NB4 (cell line): ENCODE data around the gene ERFE.
A peak's percentile ranks its signal among the peaks of the same experiment; 100 is the strongest.

Experiments
- DNase-seq: peaks from one replicate; pipeline ENCODE4 v3.0.0; 2010; ENCODE audit warnings: low read depth
- H3K4me3 ChIP-seq: one replicate; pipeline ENCODE4 v1.5.1; 2011; ENCODE audit warnings: mild to moderate bottlenecking, low read depth, low read length, moderate library complexity
- MYC ChIP-seq: IDR thresholded peaks from 2 replicates; pipeline ENCODE4 v1.6.1; 2011; ENCODE audit warnings: low read depth, low read length
- POLR2A ChIP-seq: IDR thresholded peaks from 2 replicates; pipeline ENCODE4 v1.6.1; 2011; ENCODE audit warnings: mild to moderate bottlenecking; ENCODE audit not compliant: insufficient read length; ENCODE audit errors: extremely low read depth
- TF ChIP-seq, protein P1 (sequence below): IDR thresholded peaks from one replicate; pipeline ENCODE4 v1.5.1; 2012; ENCODE audit warnings: low read depth, low read length
- TF ChIP-seq, protein P2 (sequence below): IDR thresholded peaks from 2 replicates; pipeline ENCODE4 v1.6.1; 2011; ENCODE audit warnings: low read depth, low read length

The ERFE gene

DNA sequence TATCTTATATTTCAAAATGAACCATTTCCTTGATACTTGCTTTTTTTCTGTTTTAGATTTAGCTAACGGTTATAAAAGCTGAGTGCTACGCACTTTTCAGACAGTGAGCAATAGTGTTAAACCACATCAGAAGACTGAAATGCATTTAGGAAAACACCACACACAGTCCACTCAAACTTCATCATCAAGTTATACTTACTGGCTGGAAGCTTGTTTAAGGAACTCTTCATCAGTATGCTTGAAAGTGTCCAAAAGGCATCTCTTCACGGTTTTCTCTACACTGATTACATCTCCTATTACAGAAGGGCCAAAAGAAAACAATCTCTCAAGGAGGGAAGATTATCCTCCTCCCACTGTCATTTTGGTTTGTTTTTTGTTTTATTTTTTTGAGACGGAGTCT lies 25.1 kb downstream of the ERFE start:
- no peak overlapping the region for H3K4me3 ChIP-seq
- no peak for DNase-seq
- TF ChIP-seq POLR2A: no peak
- TF ChIP-seq, protein P1, sequence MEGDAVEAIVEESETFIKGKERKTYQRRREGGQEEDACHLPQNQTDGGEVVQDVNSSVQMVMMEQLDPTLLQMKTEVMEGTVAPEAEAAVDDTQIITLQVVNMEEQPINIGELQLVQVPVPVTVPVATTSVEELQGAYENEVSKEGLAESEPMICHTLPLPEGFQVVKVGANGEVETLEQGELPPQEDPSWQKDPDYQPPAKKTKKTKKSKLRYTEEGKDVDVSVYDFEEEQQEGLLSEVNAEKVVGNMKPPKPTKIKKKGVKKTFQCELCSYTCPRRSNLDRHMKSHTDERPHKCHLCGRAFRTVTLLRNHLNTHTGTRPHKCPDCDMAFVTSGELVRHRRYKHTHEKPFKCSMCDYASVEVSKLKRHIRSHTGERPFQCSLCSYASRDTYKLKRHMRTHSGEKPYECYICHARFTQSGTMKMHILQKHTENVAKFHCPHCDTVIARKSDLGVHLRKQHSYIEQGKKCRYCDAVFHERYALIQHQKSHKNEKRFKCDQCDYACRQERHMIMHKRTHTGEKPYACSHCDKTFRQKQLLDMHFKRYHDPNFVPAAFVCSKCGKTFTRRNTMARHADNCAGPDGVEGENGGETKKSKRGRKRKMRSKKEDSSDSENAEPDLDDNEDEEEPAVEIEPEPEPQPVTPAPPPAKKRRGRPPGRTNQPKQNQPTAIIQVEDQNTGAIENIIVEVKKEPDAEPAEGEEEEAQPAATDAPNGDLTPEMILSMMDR: no peak

DNA sequence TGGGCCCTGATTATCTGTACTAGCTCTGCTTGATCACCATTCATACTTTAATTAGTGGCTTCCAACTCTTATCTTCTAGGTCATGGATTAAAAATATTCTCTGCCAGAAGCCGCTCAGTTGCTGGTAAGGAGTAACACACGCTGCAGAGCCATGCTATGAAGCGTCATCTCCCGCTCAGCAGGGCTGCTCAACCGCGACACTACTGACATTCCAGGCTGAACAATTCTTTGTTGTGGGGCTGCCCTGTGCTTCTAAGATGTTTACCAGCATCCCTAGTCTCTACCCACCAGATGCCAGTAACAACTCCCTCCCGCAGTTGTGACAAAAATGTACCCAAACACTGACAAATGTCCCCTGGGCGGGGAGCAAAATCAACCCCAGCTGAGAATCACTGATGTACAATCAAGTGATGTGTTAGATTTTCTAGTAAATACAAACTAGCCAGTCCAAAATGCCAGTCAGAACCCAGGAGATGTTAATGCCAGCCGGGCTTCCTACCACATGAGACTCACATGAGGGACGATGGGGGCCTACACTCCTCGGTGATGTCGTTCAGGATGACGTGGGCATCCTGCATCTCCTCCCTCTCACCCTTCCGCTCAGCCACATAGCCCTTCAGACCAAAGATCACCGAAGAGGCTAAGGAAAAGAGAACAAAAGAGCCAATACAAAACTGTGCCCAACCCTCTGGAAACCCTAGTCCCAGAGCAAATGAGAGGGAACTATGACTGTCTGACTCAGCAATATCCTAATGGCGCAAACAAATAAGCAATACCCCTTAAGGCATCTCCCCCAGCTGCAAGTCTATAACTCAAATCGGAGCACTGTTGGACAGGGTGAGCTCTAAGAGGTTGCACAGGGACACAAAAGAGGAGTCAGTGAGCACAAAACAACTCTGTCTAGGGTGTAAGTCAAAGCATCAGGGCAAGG lies 29.1 kb downstream of the ERFE start:
- no peak overlapping the region for H3K4me3 ChIP-seq
- DNase-seq: no peak
- TF ChIP-seq POLR2A (no peak), MYC (no peak)
- TF ChIP-seq, protein P2, sequence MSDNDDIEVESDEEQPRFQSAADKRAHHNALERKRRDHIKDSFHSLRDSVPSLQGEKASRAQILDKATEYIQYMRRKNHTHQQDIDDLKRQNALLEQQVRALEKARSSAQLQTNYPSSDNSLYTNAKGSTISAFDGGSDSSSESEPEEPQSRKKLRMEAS: no peak
- TF ChIP-seq, protein P1: no peak

DNA sequence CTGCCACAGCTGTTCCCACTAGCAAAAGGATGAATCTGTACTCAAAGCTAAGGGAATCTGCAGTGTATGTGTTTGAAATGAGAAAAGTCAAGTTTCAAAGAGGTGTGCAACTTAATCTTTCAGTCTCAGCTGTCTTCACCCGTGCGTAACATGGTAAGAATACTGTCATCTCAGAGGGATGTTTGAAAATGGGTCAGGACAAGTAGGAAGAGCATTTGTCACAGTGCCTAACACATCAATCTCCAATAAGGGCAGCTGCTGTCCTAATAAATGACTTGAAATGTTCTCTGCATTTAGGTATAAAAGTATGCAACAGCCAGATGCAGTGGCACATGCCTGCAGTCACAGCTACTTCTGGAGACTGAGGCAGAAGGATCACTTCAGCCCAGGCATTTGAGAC lies 31.7 kb downstream of the ERFE start:
- DNase-seq: no peak
- TF ChIP-seq, protein P2: no peak
- TF ChIP-seq POLR2A (no peak), MYC (no peak)
- TF ChIP-seq, protein P1: no peak
- H3K4me3 ChIP-seq: no peak overlapping the region

- TF ChIP-seq, protein P2: no peak
- TF ChIP-seq MYC (no peak), POLR2A (no peak)
- TF ChIP-seq, protein P1: no peak
- DNase-seq: peak; percentile 57
Observed at GRCh38 chr2:238202326-238203093, 43.7 kb downstream of the ERFE start.

GRCh38 chr2:238203094-238203972 lies 44.6 kb downstream of the ERFE start, which contains the start of gene ILKAP:
Gene ILKAP (minus strand): TSS chr2:238203695. CDS start chr2:238203553, 142 bp downstream.
- peak; percentile 90 for DNase-seq
- TF ChIP-seq MYC (peak; percentile 5; the same call in 1 of the 2 replicates), POLR2A (peak; percentile 74)
- TF ChIP-seq, protein P1: no peak

More at GRCh38 chr2:238202326-238203093, 43.7 kb downstream of the ERFE start:
- H3K4me3 ChIP-seq: peak overlapping the region; percentile 87

More at GRCh38 chr2:238203094-238203972, 44.6 kb downstream of the ERFE start, which contains the start of gene ILKAP:
- H3K4me3 ChIP-seq: peak within 1 kb of the TSS; percentile 87
